Stomach (tissue), 4 donors: Measurements from ENCODE around the gene MAP3K20.

Experiments
- POLR2A ChIP-seq, 4 donors: fragments of 450-650 bp; IDR thresholded peaks; one replicate each; pipeline ENCODE4 v1.6.1; 2016; ENCODE audit warnings: antibody characterized with exemption in 4 of 4, control low read depth in 2 of 4, mild to moderate bottlenecking in 1 of 4, moderate library complexity in 1 of 4
- POLR2AphosphoS5 ChIP-seq, 3 donors: sonication (generic); formaldehyde crosslinking; IDR thresholded peaks; one replicate each; pipeline ENCODE4 v1.6.1; 2016; ENCODE audit warnings: antibody characterized with exemption in 3 of 3
- TF ChIP-seq, protein P1 (sequence below), 7 experiments: fragments of 450-650 bp in 4 of 7; fragments of 200-600 bp in 3 of 7; sonication (generic) in 3 of 7; IDR thresholded peaks; one replicate each; pipeline ENCODE4 v1.5.1; 2016 to 2019; ENCODE audit warnings: antibody characterized with exemption in 7 of 7, control low read depth in 2 of 7, mild to moderate bottlenecking in 1 of 7

DNA sequence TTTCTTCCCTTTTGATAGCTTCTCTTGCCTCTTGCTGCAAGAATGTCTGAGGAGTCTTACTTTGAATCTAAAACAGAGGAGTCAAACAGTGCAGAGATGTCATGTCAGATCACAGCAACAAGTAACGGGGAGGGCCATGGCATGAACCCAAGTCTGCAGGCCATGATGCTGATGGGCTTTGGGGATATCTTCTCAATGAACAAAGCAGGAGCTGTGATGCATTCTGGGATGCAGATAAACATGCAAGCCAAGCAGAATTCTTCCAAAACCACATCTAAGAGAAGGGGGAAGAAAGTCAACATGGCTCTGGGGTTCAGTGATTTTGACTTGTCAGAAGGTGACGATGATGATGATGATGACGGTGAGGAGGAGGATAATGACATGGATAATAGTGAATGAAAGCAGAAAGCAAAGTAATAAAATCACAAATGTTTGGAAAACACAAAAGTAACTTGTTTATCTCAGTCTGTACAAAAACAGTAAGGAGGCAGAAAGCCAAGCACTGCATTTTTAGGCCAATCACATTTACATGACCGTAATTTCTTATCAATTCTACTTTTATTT lies 145.6 kb downstream of the MAP3K20 start:
- TF ChIP-seq POLR2AphosphoS5 (IDR thresholded peaks at IDR 0.05) (no peak), POLR2A (IDR thresholded peaks at IDR 0.05) (no peak)
- TF ChIP-seq, protein P1, sequence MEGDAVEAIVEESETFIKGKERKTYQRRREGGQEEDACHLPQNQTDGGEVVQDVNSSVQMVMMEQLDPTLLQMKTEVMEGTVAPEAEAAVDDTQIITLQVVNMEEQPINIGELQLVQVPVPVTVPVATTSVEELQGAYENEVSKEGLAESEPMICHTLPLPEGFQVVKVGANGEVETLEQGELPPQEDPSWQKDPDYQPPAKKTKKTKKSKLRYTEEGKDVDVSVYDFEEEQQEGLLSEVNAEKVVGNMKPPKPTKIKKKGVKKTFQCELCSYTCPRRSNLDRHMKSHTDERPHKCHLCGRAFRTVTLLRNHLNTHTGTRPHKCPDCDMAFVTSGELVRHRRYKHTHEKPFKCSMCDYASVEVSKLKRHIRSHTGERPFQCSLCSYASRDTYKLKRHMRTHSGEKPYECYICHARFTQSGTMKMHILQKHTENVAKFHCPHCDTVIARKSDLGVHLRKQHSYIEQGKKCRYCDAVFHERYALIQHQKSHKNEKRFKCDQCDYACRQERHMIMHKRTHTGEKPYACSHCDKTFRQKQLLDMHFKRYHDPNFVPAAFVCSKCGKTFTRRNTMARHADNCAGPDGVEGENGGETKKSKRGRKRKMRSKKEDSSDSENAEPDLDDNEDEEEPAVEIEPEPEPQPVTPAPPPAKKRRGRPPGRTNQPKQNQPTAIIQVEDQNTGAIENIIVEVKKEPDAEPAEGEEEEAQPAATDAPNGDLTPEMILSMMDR (IDR thresholded peaks at IDR 0.05), result no peak
